Kidney epithelial cell (primary cell): Measurements from ENCODE around the gene MATCAP1. TPM values are rescaled to one million over a fixed set of nuclear protein-coding genes. Genes with fewer than 3 reads are reported as not detected.

Experiments
- DNase-seq: peaks from one replicate; pipeline ENCODE4 v3.0.0-alpha.2; 2010; ENCODE audit warnings: low read depth
- H3K27me3 ChIP-seq: 2 replicates; pipeline ENCODE4 v1.6.0; 2011; ENCODE audit warnings: low read length; ENCODE audit not compliant: control insufficient read depth, insufficient read depth
- H3K36me3 ChIP-seq: 2 replicates; pipeline ENCODE4 v1.5.1; 2011; ENCODE audit warnings: low read length; ENCODE audit not compliant: control insufficient read depth, insufficient read depth
- H3K4me3 ChIP-seq: 2 replicates; pipeline ENCODE4 v1.5.1; 2011; ENCODE audit warnings: low read depth, mild to moderate bottlenecking, control low read depth, low read length
- total RNA-seq: library from RNA; depleted of rRNA; stranded (reverse); fragments of >200 nt; gene quantifications from 2 replicates; pipeline ENCODE4 v1.2.3, GENCODE V29; 2015
- TF ChIP-seq, protein P1 (sequence below): IDR thresholded peaks from 2 replicates; pipeline ENCODE4 v1.5.1; 2011; ENCODE audit warnings: mild to moderate bottlenecking, moderate library complexity, low read length, control low read depth, inconsistent platforms; ENCODE audit not compliant: insufficient read depth, poor library complexity, severe bottlenecking

MATCAP1 gene
- total RNA-seq, 1 donor from 2014 or later = 10.8 TPM

DNA sequence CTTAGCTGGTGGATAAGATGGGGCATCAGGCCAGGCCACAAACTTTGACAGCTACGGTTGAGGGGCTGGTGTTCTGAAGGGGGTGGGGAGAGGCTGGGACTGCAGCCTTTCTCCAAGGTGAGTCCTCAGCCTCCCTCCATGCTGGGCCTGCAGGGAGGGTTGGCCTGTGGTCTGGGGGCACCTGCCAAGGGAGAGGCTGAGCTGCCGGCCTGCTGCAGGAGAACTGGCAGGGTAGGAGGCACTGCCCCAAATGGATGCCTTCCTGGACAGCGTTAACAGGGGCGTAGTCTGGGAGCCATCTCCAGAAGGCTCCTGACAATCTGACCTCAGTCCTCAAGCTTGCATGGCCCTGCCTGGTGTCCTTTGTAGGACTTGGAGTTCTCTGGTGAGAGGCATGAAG, 20.3 kb upstream of the MATCAP1 start:
- no peak for DNase-seq
- TF ChIP-seq, protein P1, sequence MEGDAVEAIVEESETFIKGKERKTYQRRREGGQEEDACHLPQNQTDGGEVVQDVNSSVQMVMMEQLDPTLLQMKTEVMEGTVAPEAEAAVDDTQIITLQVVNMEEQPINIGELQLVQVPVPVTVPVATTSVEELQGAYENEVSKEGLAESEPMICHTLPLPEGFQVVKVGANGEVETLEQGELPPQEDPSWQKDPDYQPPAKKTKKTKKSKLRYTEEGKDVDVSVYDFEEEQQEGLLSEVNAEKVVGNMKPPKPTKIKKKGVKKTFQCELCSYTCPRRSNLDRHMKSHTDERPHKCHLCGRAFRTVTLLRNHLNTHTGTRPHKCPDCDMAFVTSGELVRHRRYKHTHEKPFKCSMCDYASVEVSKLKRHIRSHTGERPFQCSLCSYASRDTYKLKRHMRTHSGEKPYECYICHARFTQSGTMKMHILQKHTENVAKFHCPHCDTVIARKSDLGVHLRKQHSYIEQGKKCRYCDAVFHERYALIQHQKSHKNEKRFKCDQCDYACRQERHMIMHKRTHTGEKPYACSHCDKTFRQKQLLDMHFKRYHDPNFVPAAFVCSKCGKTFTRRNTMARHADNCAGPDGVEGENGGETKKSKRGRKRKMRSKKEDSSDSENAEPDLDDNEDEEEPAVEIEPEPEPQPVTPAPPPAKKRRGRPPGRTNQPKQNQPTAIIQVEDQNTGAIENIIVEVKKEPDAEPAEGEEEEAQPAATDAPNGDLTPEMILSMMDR = no peak
- no peaks in the 10 kb centered on the region for H3K36me3 ChIP-seq
- no peaks in the 10 kb centered on the region for H3K27me3 ChIP-seq
- H3K4me3 ChIP-seq = no peak overlapping the region

DNA sequence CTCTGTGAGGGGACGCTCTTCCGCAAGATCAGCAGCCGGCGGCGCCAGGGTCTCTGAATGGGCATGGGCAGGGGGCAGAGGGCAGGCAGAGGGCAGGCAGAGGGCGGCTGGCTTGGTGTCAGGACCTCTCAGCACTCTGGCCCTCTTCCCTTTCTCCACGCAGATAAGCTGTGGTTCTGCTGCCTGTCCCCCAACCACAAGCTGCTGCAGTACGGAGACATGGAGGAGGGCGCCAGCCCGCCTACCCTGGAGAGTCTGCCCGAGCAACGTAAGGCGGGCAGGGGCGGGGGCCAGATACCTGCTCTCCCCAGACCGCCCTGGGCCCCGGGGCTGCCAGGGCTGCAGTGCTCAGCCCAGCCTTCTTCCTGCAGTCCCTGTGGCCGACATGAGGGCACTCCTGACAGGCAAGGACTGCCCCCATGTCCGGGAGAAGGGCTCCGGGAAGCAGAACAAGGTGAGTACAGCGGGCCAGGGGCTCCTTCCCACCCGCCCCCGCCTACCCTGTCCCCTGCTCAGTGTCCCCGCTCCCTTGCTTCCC, 19.3 kb upstream of the MATCAP1 start:
- TF ChIP-seq, protein P1 = no peak
- H3K27me3 ChIP-seq = no peaks in the 10 kb centered on the region

DNA sequence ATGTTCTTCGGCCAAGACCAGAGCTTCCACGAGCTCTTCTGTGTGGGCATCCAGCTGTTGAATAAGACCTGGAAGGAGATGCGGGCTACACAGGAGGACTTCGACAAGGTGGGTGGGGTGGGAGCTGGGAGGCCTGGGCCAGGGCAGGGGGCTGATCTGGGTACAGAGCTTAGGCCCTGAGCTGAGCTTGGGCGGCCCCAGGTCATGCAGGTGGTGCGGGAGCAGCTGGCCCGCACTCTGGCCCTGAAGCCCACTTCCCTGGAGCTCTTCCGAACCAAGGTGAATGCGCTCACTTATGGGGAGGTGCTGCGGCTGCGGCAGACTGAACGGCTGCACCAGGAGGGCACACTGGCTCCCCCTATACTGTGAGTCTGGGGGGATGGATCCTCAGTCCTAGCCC, 18.7 kb upstream of the MATCAP1 start:
- no peak overlapping the region for H3K4me3 ChIP-seq
- H3K27me3 ChIP-seq = no peaks in the 10 kb centered on the region
- DNase-seq = no peak
- H3K36me3 ChIP-seq = no peaks in the 10 kb centered on the region
- TF ChIP-seq, protein P1 = no peak

More for the DNA sequence above, 19.3 kb upstream of the MATCAP1 start:
- Histone ChIP-seq H3K4me3 (no peak overlapping the region), H3K36me3 (no peaks in the 10 kb centered on the region)
- no peak for DNase-seq

DNA sequence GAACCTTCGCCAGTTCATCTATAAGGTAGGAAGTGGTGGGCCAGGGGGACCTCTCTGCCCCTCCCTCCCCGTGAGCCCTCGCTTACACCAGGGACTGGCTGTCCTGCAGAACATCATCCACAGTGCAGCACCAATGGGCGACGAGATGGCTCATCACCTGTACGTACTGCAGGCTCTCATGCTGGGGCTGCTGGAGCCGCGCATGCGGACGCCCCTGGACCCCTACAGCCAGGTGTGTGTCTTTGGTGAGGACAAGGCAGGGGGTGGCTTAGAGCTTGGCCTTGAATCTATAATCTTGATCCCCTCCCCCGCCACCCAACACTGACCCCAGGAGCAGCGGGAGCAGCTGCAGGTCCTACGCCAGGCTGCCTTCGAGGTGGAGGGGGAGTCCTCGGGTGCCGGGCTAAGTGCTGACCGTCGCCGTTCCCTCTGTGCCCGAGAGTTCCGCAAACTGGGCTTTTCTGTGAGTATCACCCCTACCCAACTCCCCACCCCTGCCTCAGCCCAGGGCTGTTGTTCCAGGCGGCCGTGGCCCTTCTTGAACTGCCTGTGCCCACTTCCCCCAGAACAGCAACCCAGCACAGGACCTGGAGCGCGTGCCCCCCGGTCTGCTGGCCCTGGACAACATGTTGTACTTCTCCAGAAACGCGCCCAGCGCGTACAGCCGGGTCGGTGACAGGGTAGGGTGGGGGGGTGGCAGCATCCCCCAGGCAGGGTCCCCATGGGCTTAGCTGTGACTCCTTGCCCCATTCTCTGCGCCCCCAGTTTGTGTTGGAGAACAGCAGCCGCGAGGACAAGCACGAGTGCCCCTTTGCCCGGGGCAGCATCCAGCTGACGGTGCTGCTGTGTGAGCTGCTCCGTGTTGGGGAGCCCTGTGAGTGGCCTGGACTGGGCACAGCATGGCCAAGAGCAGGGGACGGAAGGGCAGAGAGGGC, 17.9 kb upstream of the MATCAP1 start:
- H3K4me3 ChIP-seq = no peak overlapping the region
- no peaks in the 10 kb centered on the region for H3K27me3 ChIP-seq
- no peaks in the 10 kb centered on the region for H3K36me3 ChIP-seq
- TF ChIP-seq, protein P1 = no peak
- DNase-seq = no peak

DNA sequence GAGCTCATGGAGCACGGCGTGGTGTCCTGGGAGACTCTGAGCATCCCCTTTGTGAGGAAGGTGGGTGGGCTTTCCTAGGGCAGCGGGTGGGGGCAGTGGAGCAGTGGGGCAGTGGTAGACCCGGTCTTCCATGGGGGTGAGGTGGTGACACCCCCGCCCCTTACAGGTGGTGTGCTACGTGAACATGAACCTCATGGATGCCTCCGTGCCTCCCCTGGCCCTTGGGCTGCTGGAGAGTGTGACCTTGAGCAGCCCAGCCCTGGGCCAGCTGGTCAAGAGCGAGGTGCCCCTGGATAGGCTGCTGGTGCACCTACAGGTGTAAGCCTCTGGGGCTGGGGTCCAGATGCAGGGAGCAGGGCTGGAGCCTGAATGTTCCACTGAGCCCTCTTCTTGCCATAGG, 16.7 kb upstream of the MATCAP1 start:
- peaks cover 2% of the 10 kb centered on the region for H3K36me3 ChIP-seq
- H3K4me3 ChIP-seq = no peak overlapping the region
- no peak for DNase-seq
- TF ChIP-seq, protein P1 = no peak
- no peaks in the 10 kb centered on the region for H3K27me3 ChIP-seq
